ENCODE measurements around the gene CBX7. TPM values are rescaled to one million over a fixed set of nuclear protein-coding genes. Genes with fewer than 3 reads are reported as not detected.

CBX7 gene
- total RNA-seq, 4 donors from 2014 or later, result 4.7 to 56.1 (median 19.5) TPM

GRCh38 chr22:39087881-39088684, 64.4 kb downstream of the CBX7 start:
- H3K27me3 ChIP-seq, result peaks cover 0 to 11% (median 0%) of the 10 kb centered on the region in 4 donors
- peaks cover 0 to 16% (median 0%) of the 10 kb centered on the region in 3 donors for H3K4me1 ChIP-seq
- no peaks in the 10 kb centered on the region for H3K36me3 ChIP-seq
- WGBS, 2 donors, result 58 to 68% methylated on average over 6 to 8 of the region's 18 CpGs
- H3K9me3 ChIP-seq, result no peaks in the 10 kb centered on the region
- intact Hi-C loops (cut with DNase I), result no loop called here
- TF ChIP-seq POLR2A (IDR thresholded peaks at IDR 0.05) (no peak), CTCF (IDR thresholded peaks at IDR 0.05) (no peak)
- DNase-seq, result no peak
- no peak overlapping the region for H3K4me3 ChIP-seq
- no peak overlapping the region for H3K27ac ChIP-seq

GRCh38 chr22:39087098-39087497, 65.4 kb downstream of the CBX7 start:
- DNase-seq, result no peak
- H3K9me3 ChIP-seq, result no peaks in the 10 kb centered on the region
- intact Hi-C loops (cut with DNase I), result no loop called here
- H3K36me3 ChIP-seq, result peaks cover 0 to 2% (median 0%) of the 10 kb centered on the region in 3 donors
- H3K27me3 ChIP-seq, result peaks cover 0 to 11% (median 0%) of the 10 kb centered on the region in 4 donors
- H3K4me1 ChIP-seq, result peaks cover 0 to 25% (median 0%) of the 10 kb centered on the region in 3 donors
- WGBS, 2 donors, result 93 to 94% methylated on average over 5 to 6 of the region's 6 CpGs
- no peak overlapping the region for H3K27ac ChIP-seq
- H3K4me3 ChIP-seq, result no peak overlapping the region
- TF ChIP-seq CTCF (IDR thresholded peaks at IDR 0.05) (no peak), POLR2A (IDR thresholded peaks at IDR 0.05) (no peak)

- no peak for DNase-seq
- intact Hi-C loops (cut with DNase I), result no loop called here
- peaks cover 0 to 23% (median 0%) of the 10 kb centered on the region in 3 donors for H3K36me3 ChIP-seq
- H3K27me3 ChIP-seq, result no peaks in the 10 kb centered on the region
- no peak for TF ChIP-seq POLR2A (IDR thresholded peaks at IDR 0.05)
- TF ChIP-seq CTCF (IDR thresholded peaks at IDR 0.05), result no peak
- no peak overlapping the region for H3K4me3 ChIP-seq
- 77 to 100% methylated on average over 3 to 4 of the region's 8 CpGs for WGBS, 2 donors
- H3K27ac ChIP-seq, result no peak overlapping the region
- no peaks in the 10 kb centered on the region for H3K9me3 ChIP-seq
- H3K4me1 ChIP-seq, result peaks cover 0 to 22% (median 0%) of the 10 kb centered on the region in 3 donors
Measured at GRCh38 chr22:39084666-39085065, 67.8 kb downstream of the CBX7 start.

- intact Hi-C loops (cut with DNase I), result no loop called here
- H3K36me3 ChIP-seq, result peaks cover 0 to 23% (median 0%) of the 10 kb centered on the region in 3 donors
- peaks cover 0 to 19% (median 0%) of the 10 kb centered on the region in 3 donors for H3K4me1 ChIP-seq
- 68 to 81% methylated on average over 8 to 11 of the region's 14 CpGs for WGBS, 2 donors
- H3K27me3 ChIP-seq, result no peaks in the 10 kb centered on the region
- no peak overlapping the region for H3K27ac ChIP-seq
- no peaks in the 10 kb centered on the region for H3K9me3 ChIP-seq
- no peak for TF ChIP-seq POLR2A (IDR thresholded peaks at IDR 0.05)
- no peak for TF ChIP-seq CTCF (IDR thresholded peaks at IDR 0.05)
- no peak for DNase-seq
- H3K4me3 ChIP-seq, result no peak overlapping the region
Measured at GRCh38 chr22:39083212-39084165, 69.0 kb downstream of the CBX7 start.

All from esophagus squamous epithelium (tissue), 5 donors.